H9 (cell line): ENCODE data around the gene CHL1. TPM values are rescaled to one million over a fixed set of nuclear protein-coding genes. Genes with fewer than 3 reads are reported as not detected.

Experiments used
- DNase-seq: peaks from one replicate; pipeline ENCODE4 v3.0.0-alpha.2; 2017
- H2AFZ ChIP-seq: one replicate; pipeline ENCODE4 v1.6.1; 2013; ENCODE audit warnings: mild to moderate bottlenecking, low read length, control low read depth, moderate library complexity
- H2AK5ac ChIP-seq: 2 replicates; pipeline ENCODE4 v1.6.1; 2013; ENCODE audit warnings: low read length, control low read depth, mixed read lengths; ENCODE audit not compliant: insufficient read length
- H2BK120ac ChIP-seq: one replicate; pipeline ENCODE4 v1.6.1; 2013; ENCODE audit warnings: low read depth, mild to moderate bottlenecking, low read length, control low read depth, inconsistent platforms; ENCODE audit not compliant: poor library complexity, severe bottlenecking
- H2BK12ac ChIP-seq: 2 replicates; pipeline ENCODE4 v1.6.1; 2013; ENCODE audit warnings: low read length, control low read depth, mixed read lengths, low read depth; ENCODE audit not compliant: insufficient read length
- H2BK15ac ChIP-seq: 2 replicates; pipeline ENCODE4 v1.6.1; 2013; ENCODE audit warnings: low read depth, low read length, control low read depth
- H2BK20ac ChIP-seq: one replicate; pipeline ENCODE4 v1.6.1; 2013; ENCODE audit warnings: low read depth, mild to moderate bottlenecking, low read length, control low read depth, inconsistent platforms; ENCODE audit not compliant: poor library complexity, severe bottlenecking
- H2BK5ac ChIP-seq: 2 replicates; pipeline ENCODE4 v1.6.1; 2013; ENCODE audit warnings: low read length, control low read depth, mixed read lengths; ENCODE audit not compliant: insufficient read length
- H3K14ac ChIP-seq: 2 replicates; pipeline ENCODE4 v1.6.1; 2013; ENCODE audit warnings: low read length, control low read depth; ENCODE audit not compliant: insufficient read depth
- H3K18ac ChIP-seq: 2 replicates; pipeline ENCODE4 v1.6.1; 2013; ENCODE audit warnings: low read depth, mild to moderate bottlenecking, mixed read lengths, low read length, control low read depth; ENCODE audit not compliant: insufficient read length
- H3K23ac ChIP-seq: 2 replicates; pipeline ENCODE4 v1.6.1; 2013; ENCODE audit warnings: low read length, control low read depth, mixed read lengths, low read depth; ENCODE audit not compliant: insufficient read length
- H3K23me2 ChIP-seq: 2 replicates; pipeline ENCODE4 v1.6.1; 2013; ENCODE audit warnings: low read depth, mild to moderate bottlenecking, mixed read lengths, low read length, control low read depth; ENCODE audit not compliant: insufficient read length, poor library complexity, severe bottlenecking
- H3K27ac ChIP-seq: 2 replicates; pipeline ENCODE4 v1.5.1; 2013; ENCODE audit warnings: low read length, control low read depth, mixed read lengths, low read depth; ENCODE audit not compliant: insufficient read length
- H3K27me3 ChIP-seq: 2 replicates; pipeline ENCODE4 v1.6.1; 2013; ENCODE audit warnings: low read length, control low read depth, inconsistent platforms; ENCODE audit not compliant: insufficient read depth
- H3K4ac ChIP-seq: 2 replicates; pipeline ENCODE4 v1.6.1; 2013; ENCODE audit warnings: low read depth, mild to moderate bottlenecking, control low read depth, inconsistent platforms, low read length, moderate library complexity
- H3K4me1 ChIP-seq: 2 replicates; pipeline ENCODE4 v1.6.1; 2013; ENCODE audit warnings: low read length, control low read depth, inconsistent platforms; ENCODE audit not compliant: insufficient read depth
- H3K4me2 ChIP-seq: 2 replicates; pipeline ENCODE4 v1.6.1; 2013; ENCODE audit warnings: low read length, control low read depth, mixed read lengths; ENCODE audit not compliant: insufficient read length, insufficient read depth
- H3K56ac ChIP-seq: 2 replicates; pipeline ENCODE4 v1.6.1; 2013; ENCODE audit warnings: low read depth, mild to moderate bottlenecking, mixed read lengths, low read length, control low read depth; ENCODE audit not compliant: insufficient read length
- H3K79me1 ChIP-seq: 2 replicates; pipeline ENCODE4 v1.6.1; 2013; ENCODE audit warnings: low read depth, mild to moderate bottlenecking, moderate library complexity, low read length, control low read depth, inconsistent platforms; ENCODE audit not compliant: insufficient read depth, poor library complexity, severe bottlenecking
- H3K79me2 ChIP-seq: 2 replicates; pipeline ENCODE4 v1.6.1; 2013; ENCODE audit warnings: low read length, control low read depth, inconsistent platforms; ENCODE audit not compliant: insufficient read depth
- H3K9ac ChIP-seq: 2 replicates; pipeline ENCODE4 v1.6.1; 2013; ENCODE audit warnings: low read length, control low read depth, mixed read lengths; ENCODE audit not compliant: insufficient read length; ENCODE audit errors: extremely low read depth
- H3K9me3 ChIP-seq: one replicate; pipeline ENCODE4 v1.6.1; 2013; ENCODE audit warnings: low read depth, low read length, inconsistent platforms; ENCODE audit not compliant: control insufficient read depth
- H3T11ph ChIP-seq: one replicate; pipeline ENCODE4 v1.6.1; 2013; ENCODE audit warnings: mild to moderate bottlenecking, low read length, control low read depth, inconsistent platforms
- H4K20me1 ChIP-seq: one replicate; pipeline ENCODE4 v1.6.1; 2013; ENCODE audit not compliant: control insufficient read depth, insufficient read length, insufficient read depth
- H4K5ac ChIP-seq: 2 replicates; pipeline ENCODE4 v1.6.1; 2013; ENCODE audit warnings: low read depth, mild to moderate bottlenecking, mixed read lengths, low read length, control low read depth; ENCODE audit not compliant: insufficient read length
- H4K8ac ChIP-seq: replicated peaks from 2 replicates; pipeline ENCODE4 v1.6.1; 2013; ENCODE audit warnings: low read length, control low read depth, mixed read lengths, low read depth; ENCODE audit not compliant: insufficient read length
- H4K91ac ChIP-seq: 2 replicates; pipeline ENCODE4 v1.6.1; 2013; ENCODE audit warnings: low read depth, mild to moderate bottlenecking, moderate library complexity, mixed read lengths, low read length, control low read depth; ENCODE audit not compliant: insufficient read length
- H3K27ac Mint-ChIP-seq, 3 experiments: 2 replicates in 2 of 3; 3 replicates in 1 of 3; pipeline ENCODE4 v1.8.0; 2020 to 2021; ENCODE audit warnings: mixed read lengths in 3 of 3, mild to moderate bottlenecking in 1 of 3, moderate library complexity in 1 of 3
- H3K27me3 Mint-ChIP-seq: 2 replicates; pipeline ENCODE4 v1.8.0; 2021; ENCODE audit warnings: low read depth, mild to moderate bottlenecking, moderate library complexity, mixed read lengths
- H3K36me3 Mint-ChIP-seq, 3 experiments: 2 replicates in 2 of 3; 3 replicates in 1 of 3; pipeline ENCODE4 v1.8.0; 2020 to 2021; ENCODE audit warnings: low read depth in 3 of 3, mixed read lengths in 3 of 3; ENCODE audit not compliant: insufficient read depth in 1 of 3
- H3K4me1 Mint-ChIP-seq, 2 experiments: 2 replicates each; pipeline ENCODE4 v1.8.0; 2020; ENCODE audit warnings: mixed read lengths in 2 of 2
- H3K4me3 Mint-ChIP-seq, 2 experiments: 2 replicates in 1 of 2; 3 replicates in 1 of 2; pipeline ENCODE4 v1.8.0; 2020 to 2021; ENCODE audit warnings: mild to moderate bottlenecking in 2 of 2, mixed read lengths in 2 of 2, moderate library complexity in 1 of 2
- H3K9me3 Mint-ChIP-seq, 2 experiments: 2 replicates in 1 of 2; 3 replicates in 1 of 2; pipeline ENCODE4 v1.8.0; 2020; ENCODE audit warnings: mild to moderate bottlenecking in 2 of 2, mixed read lengths in 2 of 2, moderate library complexity in 1 of 2
- WGBS: extraction: QIAGEN DNeasy Blood & Tissue Kit; methylation state at CpG from one replicate; pipeline ENCODE4 v1.1.7; 2013; ENCODE audit warnings: missing lambda C conversion rate, low lambda C conversion rate, mixed read lengths; ENCODE audit not compliant: insufficient read length; ENCODE audit errors: extremely low coverage; 5-methylcytosine and 5-hydroxymethylcytosine counted together
- total RNA-seq: library from RNA; stranded (reverse); gene quantifications from 2 replicates; pipeline ENCODE4 v1.2.1, GENCODE V29; 2021
- TF ChIP-seq, protein P1 (sequence below): fragments of 200-600 bp; sonication (generic); conservative IDR thresholded peaks from 3 replicates; pipeline ENCODE4 v1.8.0; 2021; ENCODE audit warnings: antibody characterized with exemption, mild to moderate bottlenecking

The CHL1 gene
- total RNA-seq, 1 experiment from 2014 or later, result not detected

DNA sequence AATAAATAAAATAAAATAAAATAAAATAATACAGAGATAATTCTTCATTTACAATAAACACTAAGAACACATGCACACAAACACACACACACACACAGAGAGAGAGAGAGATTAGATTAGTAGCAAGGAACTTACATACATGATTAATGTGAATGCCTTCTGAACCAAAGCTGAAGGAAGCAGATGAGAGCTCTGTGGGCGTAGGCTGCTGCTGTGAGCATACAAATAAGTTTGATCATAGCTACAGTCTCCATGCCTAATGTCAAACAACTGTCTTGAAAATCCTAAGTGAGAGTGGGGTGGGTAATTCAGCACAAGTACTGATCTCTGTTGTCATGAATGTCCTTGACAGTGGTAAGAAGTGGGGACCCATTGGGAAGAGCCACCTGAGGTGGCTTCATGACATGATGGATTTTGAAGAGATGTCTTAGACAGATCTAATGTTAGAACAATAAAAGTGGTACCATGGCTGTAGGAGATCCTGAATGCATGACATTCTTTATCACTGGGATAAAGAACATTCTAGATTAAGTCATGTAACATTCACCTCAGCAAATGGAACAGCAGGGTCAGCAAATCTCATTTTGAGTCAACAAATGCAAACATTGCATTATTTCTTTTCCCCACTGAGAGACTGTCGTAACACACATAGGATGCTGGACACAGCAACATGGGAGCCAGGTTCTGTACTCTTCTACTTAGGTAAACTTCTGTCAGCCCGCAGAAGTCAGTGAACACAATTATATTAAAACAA, 46.2 kb downstream of the CHL1 start:
- no peak for DNase-seq
- Histone ChIP-seq H2BK5ac (no peak overlapping the region), H3K23ac (no peak overlapping the region), H2AK5ac (no peak overlapping the region), H3K4me1 (no peaks in the 10 kb centered on the region), H2BK20ac (no peak overlapping the region), H3K9ac (no peak overlapping the region), H2AFZ (no peak overlapping the region), H2BK15ac (no peak overlapping the region), H3K27ac (no peak overlapping the region), H4K8ac (no peak overlapping the region), H4K5ac (no peak overlapping the region), H3K79me1 (no peaks in the 10 kb centered on the region), H4K20me1 (no peaks in the 10 kb centered on the region), H3K27me3 (no peaks in the 10 kb centered on the region), H3K4ac (no peak overlapping the region), H4K91ac (no peak overlapping the region), H3K9me3 (no peaks in the 10 kb centered on the region), H2BK12ac (no peak overlapping the region), H3T11ph (no peak overlapping the region), H3K23me2 (no peaks in the 10 kb centered on the region), H3K18ac (no peak overlapping the region), H3K56ac (no peak overlapping the region), H2BK120ac (no peak overlapping the region), H3K4me2 (no peak overlapping the region), H3K79me2 (no peaks in the 10 kb centered on the region), H3K14ac (no peak overlapping the region)
- WGBS, result no CpG with 5 or more reads among the region's 3 CpGs
- Mint-ChIP-seq H3K9me3 (no peaks in the 10 kb centered on the region), H3K4me1 (no peaks in the 10 kb centered on the region), H3K27me3 (no peaks in the 10 kb centered on the region), H3K27ac (no peak overlapping the region), H3K36me3 (no peaks in the 10 kb centered on the region), H3K4me3 (no peak overlapping the region)
- TF ChIP-seq, protein P1, sequence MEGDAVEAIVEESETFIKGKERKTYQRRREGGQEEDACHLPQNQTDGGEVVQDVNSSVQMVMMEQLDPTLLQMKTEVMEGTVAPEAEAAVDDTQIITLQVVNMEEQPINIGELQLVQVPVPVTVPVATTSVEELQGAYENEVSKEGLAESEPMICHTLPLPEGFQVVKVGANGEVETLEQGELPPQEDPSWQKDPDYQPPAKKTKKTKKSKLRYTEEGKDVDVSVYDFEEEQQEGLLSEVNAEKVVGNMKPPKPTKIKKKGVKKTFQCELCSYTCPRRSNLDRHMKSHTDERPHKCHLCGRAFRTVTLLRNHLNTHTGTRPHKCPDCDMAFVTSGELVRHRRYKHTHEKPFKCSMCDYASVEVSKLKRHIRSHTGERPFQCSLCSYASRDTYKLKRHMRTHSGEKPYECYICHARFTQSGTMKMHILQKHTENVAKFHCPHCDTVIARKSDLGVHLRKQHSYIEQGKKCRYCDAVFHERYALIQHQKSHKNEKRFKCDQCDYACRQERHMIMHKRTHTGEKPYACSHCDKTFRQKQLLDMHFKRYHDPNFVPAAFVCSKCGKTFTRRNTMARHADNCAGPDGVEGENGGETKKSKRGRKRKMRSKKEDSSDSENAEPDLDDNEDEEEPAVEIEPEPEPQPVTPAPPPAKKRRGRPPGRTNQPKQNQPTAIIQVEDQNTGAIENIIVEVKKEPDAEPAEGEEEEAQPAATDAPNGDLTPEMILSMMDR, result no peak
